SK-N-SH (cell line): ENCODE data around the gene RTCA. TPM values are rescaled to one million over a fixed set of nuclear protein-coding genes. Genes with fewer than 3 reads are reported as not detected.

Experiments used
- CTCF ChIA-PET: fragments of 300-600, 350-600 bp; formaldehyde crosslinking; extraction: SDS; loops from one replicate; lab custom pipeline; 2021; lab: Yijun Ruan, JAX
- POLR2A ChIA-PET: fragments of 350-600 bp; sonication (Branson Sonifier 250); formaldehyde crosslinking; extraction: SDS; loops from one replicate; lab custom pipeline; 2020; ENCODE audit warnings: antibody characterized with exemption, inconsistent platforms; lab: Yijun Ruan, JAX
- DNase-seq: peaks from one replicate; pipeline ENCODE4 v3.0.0; 2012
- H2AFZ ChIP-seq: fragments of 200-600 bp; sonication (generic); 2 replicates; pipeline ENCODE4 v1.8.1; 2016; ENCODE audit warnings: antibody characterized with exemption, mild to moderate bottlenecking, low read depth
- H3F3A ChIP-seq: fragments of 200-600 bp; sonication (generic); replicated peaks from 2 replicates; pipeline ENCODE3; 2016; ENCODE audit warnings: antibody characterized with exemption, mild to moderate bottlenecking; ENCODE audit not compliant: insufficient read depth
- H3K27ac ChIP-seq, 2 experiments: fragments of 200-500 bp in 1 of 2; fragments of 200-600 bp in 1 of 2; sonication (Bioruptor generic) in 1 of 2; sonication (generic), shearing (Covaris generic) in 1 of 2; 2 replicates each; pipeline versions ENCODE4 v1.5.1 to v1.6.1; 2014 to 2016; ENCODE audit warnings: low read depth in 2 of 2, inconsistent platforms in 1 of 2, low read length in 1 of 2, mild to moderate bottlenecking in 1 of 2, mixed read lengths in 1 of 2
- H3K27me3 ChIP-seq: fragments of 200-600 bp; sonication (generic), shearing (Covaris generic); 2 replicates; pipeline ENCODE4 v1.6.1; 2016; ENCODE audit warnings: mixed run types; ENCODE audit not compliant: insufficient read depth
- H3K36me3 ChIP-seq, 2 experiments: fragments of 200-500 bp in 1 of 2; fragments of 200-600 bp in 1 of 2; sonication (Bioruptor generic) in 1 of 2; sonication (generic) in 1 of 2; replicated peaks in 1 of 2; 2 replicates each; pipeline versions ENCODE3 to v1.5.1; 2014 to 2016; ENCODE audit warnings: low read length in 1 of 2, mild to moderate bottlenecking in 1 of 2; ENCODE audit not compliant: insufficient read depth in 2 of 2, control insufficient read depth in 1 of 2
- H3K4me1 ChIP-seq, 2 experiments: fragments of 200-500 bp in 1 of 2; fragments of 200-600 bp in 1 of 2; sonication (Bioruptor generic) in 1 of 2; sonication (generic), shearing (Covaris generic) in 1 of 2; 2 replicates each; pipeline versions ENCODE4 v1.5.1 to v1.6.1; 2014 to 2016; ENCODE audit warnings: low read depth in 1 of 2, low read length in 1 of 2, mixed run types in 1 of 2; ENCODE audit not compliant: insufficient read depth in 2 of 2, control insufficient read depth in 1 of 2
- H3K4me2 ChIP-seq: fragments of 200-600 bp; sonication (generic), shearing (Covaris generic); 2 replicates; pipeline ENCODE4 v1.6.1; 2017; ENCODE audit warnings: mixed run types
- H3K4me3 ChIP-seq, 2 experiments: fragments of 200-500 bp in 1 of 2; fragments of 200-600 bp in 1 of 2; sonication (Bioruptor generic) in 1 of 2; sonication (generic), shearing (Covaris generic) in 1 of 2; 2 replicates each; pipeline versions ENCODE4 v1.5.1 to v1.8.1; 2014 to 2016; ENCODE audit warnings: low read depth in 2 of 2, inconsistent platforms in 1 of 2, low read length in 1 of 2, mild to moderate bottlenecking in 1 of 2, mixed read lengths in 1 of 2, moderate library complexity in 1 of 2
- H3K79me2 ChIP-seq: fragments of 200-600 bp; sonication (generic); 2 replicates; pipeline ENCODE4 v1.8.1; 2017; ENCODE audit warnings: mild to moderate bottlenecking; ENCODE audit not compliant: insufficient read depth
- H3K9ac ChIP-seq: fragments of 200-600 bp; sonication (generic); 2 replicates; pipeline ENCODE4 v1.6.1; 2017; ENCODE audit warnings: mixed run types
- H3K9me2 ChIP-seq: fragments of 200-600 bp; sonication (generic); 2 replicates; pipeline ENCODE4 v1.6.1; 2017; ENCODE audit warnings: mixed run types
- H3K9me3 ChIP-seq: fragments of 200-600 bp; sonication (generic); 2 replicates; pipeline ENCODE4 v1.6.1; 2017; ENCODE audit warnings: mixed run types, mild to moderate bottlenecking, moderate library complexity
- H4K20me1 ChIP-seq: fragments of 200-600 bp; sonication (generic); 2 replicates; pipeline ENCODE4 v1.6.1; 2017; ENCODE audit warnings: mild to moderate bottlenecking, mixed run types; ENCODE audit not compliant: insufficient read depth
- EP300 ChIP-seq, 2 experiments: IDR thresholded peaks; 2 replicates each; pipeline versions ENCODE4 v1.4.0 to v1.6.1; 2012; ENCODE audit warnings: borderline replicate concordance in 1 of 2, low read depth in 1 of 2, low read length in 1 of 2
- EZH2phosphoT487 ChIP-seq: fragments of 200-600 bp; sonication (generic); IDR thresholded peaks from 2 replicates; pipeline ENCODE4 v1.6.1; 2017; ENCODE audit warnings: low read depth, mixed run types, mild to moderate bottlenecking, antibody characterized with exemption, moderate library complexity, borderline replicate concordance
- FOSL2 ChIP-seq: IDR thresholded peaks from 2 replicates; pipeline ENCODE4 v1.4.0; 2012; ENCODE audit warnings: low read depth, mild to moderate bottlenecking, moderate library complexity, borderline replicate concordance
- FOXJ3 ChIP-seq: sonication (generic); formaldehyde crosslinking; IDR thresholded peaks from 2 replicates; pipeline ENCODE4 v1.5.1; 2020; ENCODE audit warnings: mild to moderate bottlenecking, missing genetic modification reagents
- FOXM1 ChIP-seq: IDR thresholded peaks from 2 replicates; pipeline ENCODE4 v1.4.0; 2012; ENCODE audit warnings: low read depth, mild to moderate bottlenecking
- IRF3 ChIP-seq: fragments of 150-350 bp; IDR thresholded peaks from 2 replicates; pipeline ENCODE4 v1.6.1; 2016; ENCODE audit warnings: mild to moderate bottlenecking, low read depth, low read length
- JUND ChIP-seq: IDR thresholded peaks from 2 replicates; pipeline ENCODE4 v1.4.0; 2012
- MAX ChIP-seq: IDR thresholded peaks from 2 replicates; pipeline ENCODE4 v1.4.0; 2012; ENCODE audit warnings: low read depth
- NFIC ChIP-seq: IDR thresholded peaks from 2 replicates; pipeline ENCODE4 v1.4.0; 2012; ENCODE audit warnings: borderline replicate concordance
- NRF1 ChIP-seq: IDR thresholded peaks from 2 replicates; pipeline ENCODE4 v1.6.1; 2012; ENCODE audit warnings: low read depth, mild to moderate bottlenecking, low read length
- PBX3 ChIP-seq: IDR thresholded peaks from 2 replicates; pipeline ENCODE4; 2012
- POLR2AphosphoS5 ChIP-seq: IDR thresholded peaks from 2 replicates; pipeline ENCODE4 v1.6.1; 2012; ENCODE audit warnings: low read depth, low read length
- RAD21 ChIP-seq: IDR thresholded peaks from 2 replicates; pipeline ENCODE4 v1.6.1; 2012; ENCODE audit warnings: mild to moderate bottlenecking, low read length
- REST ChIP-seq: IDR thresholded peaks from 2 replicates; pipeline ENCODE4 v1.6.1; 2012; ENCODE audit warnings: mild to moderate bottlenecking, low read depth, low read length, moderate library complexity
- RFX5 ChIP-seq: IDR thresholded peaks from 2 replicates; pipeline ENCODE4 v1.6.1; 2012; ENCODE audit warnings: mild to moderate bottlenecking, improper control_type of control experiment, low read length
- RXRA ChIP-seq: IDR thresholded peaks from 2 replicates; pipeline ENCODE4 v1.4.0; 2012; ENCODE audit warnings: low read depth, mild to moderate bottlenecking, borderline replicate concordance
- TAF1 ChIP-seq: IDR thresholded peaks from 2 replicates; pipeline ENCODE4 v1.6.1; 2012; ENCODE audit warnings: low read depth, mild to moderate bottlenecking, low read length, moderate library complexity, borderline replicate concordance
- TCF12 ChIP-seq: IDR thresholded peaks from 2 replicates; pipeline ENCODE4 v1.4.0; 2012
- TEAD4 ChIP-seq: IDR thresholded peaks from 2 replicates; pipeline ENCODE4 v1.4.0; 2012; ENCODE audit warnings: mild to moderate bottlenecking, borderline replicate concordance; ENCODE audit not compliant: insufficient read depth
- USF1 ChIP-seq: IDR thresholded peaks from 2 replicates; pipeline ENCODE4 v1.4.0; 2012; ENCODE audit warnings: low read depth, borderline replicate concordance
- WGBS: methylation state at CpG from one replicate; pipeline ENCODE4 v1.1.6; 2017; ENCODE audit warnings: low lambda C conversion rate; 5-methylcytosine and 5-hydroxymethylcytosine counted together
- polyA plus RNA-seq, 3 experiments: library from polyadenylated mRNA; depleted of rRNA; stranded (reverse); fragments of >200 nt; gene quantifications; 2 replicates each; pipeline ENCODE4 v1.2.3, GENCODE V29; 2012

The RTCA gene
- polyA plus RNA-seq, 1 of the 3 experiments (the other 2 are of a cell fraction): 17.3 TPM

- H3K27me3 ChIP-seq: no peaks in the 10 kb centered on the region
- CTCF ChIA-PET: interaction anchor here (1.1 to 1.4 kb wide), 3 partner anchors 25 to 168 kb away, joined by 3 to 6 read pairs (median 3); no protein-coding TSS in a partner anchor
- no peak overlapping the region for H3K4me3 ChIP-seq
- H3F3A ChIP-seq: peaks cover 10% of the 10 kb centered on the region
- H3K36me3 ChIP-seq: peaks cover 58 to 80% of the 10 kb centered on the region in 2 experiments
- H3K9me3 ChIP-seq: no peaks in the 10 kb centered on the region
- no peak overlapping the region for H3K4me2 ChIP-seq
- no peak overlapping the region for H3K9ac ChIP-seq
- no peaks in the 10 kb centered on the region for H4K20me1 ChIP-seq
- POLR2A ChIA-PET: no interaction called here
- no peak for TF ChIP-seq FOXM1
- TF ChIP-seq EP300 (IDR thresholded peaks at IDR 0.05; ENCODE audit: borderline replicate concordance in 1 of 2, low read depth in 1 of 2, low read length in 1 of 2): no peak
- no peak for TF ChIP-seq MAX
- no peak for TF ChIP-seq IRF3
- TF ChIP-seq TEAD4: no peak
- TF ChIP-seq FOSL2: no peak
- TF ChIP-seq RXRA: no peak
- no peak for TF ChIP-seq RAD21
- no peak for TF ChIP-seq RFX5
- TF ChIP-seq TCF12: no peak
- no peak for TF ChIP-seq FOXJ3 (CRISPR knock-in tag)
- no peak for TF ChIP-seq NRF1
- no peak for TF ChIP-seq USF1
- no peak for TF ChIP-seq NFIC
- no peak for TF ChIP-seq PBX3
- TF ChIP-seq JUND: no peak
- TF ChIP-seq POLR2AphosphoS5: no peak
- TF ChIP-seq TAF1: no peak
- TF ChIP-seq EZH2phosphoT487: no peak
- TF ChIP-seq REST: no peak
- H2AFZ ChIP-seq: no peak overlapping the region
- no peak overlapping the region for H3K27ac ChIP-seq
- no peaks in the 10 kb centered on the region; the same call in 1 of the 2 replicates for H3K79me2 ChIP-seq
- DNase-seq: no peak
- WGBS: 98% methylated on average over 3 of the region's 3 CpGs
- H3K9me2 ChIP-seq: no peaks in the 10 kb centered on the region
- no peaks in the 10 kb centered on the region for H3K4me1 ChIP-seq
Measured at GRCh38 chr1:100287162-100287561, 21.1 kb downstream of the RTCA start.
